Loucy (cell line): ENCODE measurements around the gene EGLN1.

Source experiments
- EZH2phosphoT487 ChIP-seq: fragments of 200-600 bp; IDR thresholded peaks from 2 replicates; pipeline ENCODE4 v1.6.1; 2018; ENCODE audit warnings: antibody characterized with exemption, mild to moderate bottlenecking, moderate library complexity, borderline replicate concordance
- TF ChIP-seq, protein P1 (sequence below): fragments of 200-600 bp; sonication (generic); conservative IDR thresholded peaks from 2 replicates; pipeline ENCODE4 v1.5.1; 2014; ENCODE audit warnings: mild to moderate bottlenecking, antibody characterized with exemption, low read length

DNA sequence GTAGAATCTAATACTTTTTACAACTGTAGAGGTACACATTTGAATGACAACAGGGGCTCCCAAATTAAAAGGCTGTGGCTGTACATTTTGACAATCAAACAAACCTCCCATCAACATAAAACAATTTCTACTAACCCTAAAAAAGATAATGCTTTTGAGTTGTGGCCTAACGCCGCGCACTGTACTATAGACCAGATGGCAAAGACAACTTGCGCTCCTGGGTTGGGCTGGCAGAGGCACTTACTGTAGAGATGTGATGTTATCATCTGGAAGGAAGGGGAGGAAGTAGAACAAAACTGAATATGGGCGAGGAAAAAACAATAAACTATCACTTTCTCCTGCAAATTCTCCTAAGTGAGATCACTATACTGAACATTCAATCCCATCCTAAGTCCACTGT is 57.9 kb downstream of the EGLN1 start:
- TF ChIP-seq, protein P1, sequence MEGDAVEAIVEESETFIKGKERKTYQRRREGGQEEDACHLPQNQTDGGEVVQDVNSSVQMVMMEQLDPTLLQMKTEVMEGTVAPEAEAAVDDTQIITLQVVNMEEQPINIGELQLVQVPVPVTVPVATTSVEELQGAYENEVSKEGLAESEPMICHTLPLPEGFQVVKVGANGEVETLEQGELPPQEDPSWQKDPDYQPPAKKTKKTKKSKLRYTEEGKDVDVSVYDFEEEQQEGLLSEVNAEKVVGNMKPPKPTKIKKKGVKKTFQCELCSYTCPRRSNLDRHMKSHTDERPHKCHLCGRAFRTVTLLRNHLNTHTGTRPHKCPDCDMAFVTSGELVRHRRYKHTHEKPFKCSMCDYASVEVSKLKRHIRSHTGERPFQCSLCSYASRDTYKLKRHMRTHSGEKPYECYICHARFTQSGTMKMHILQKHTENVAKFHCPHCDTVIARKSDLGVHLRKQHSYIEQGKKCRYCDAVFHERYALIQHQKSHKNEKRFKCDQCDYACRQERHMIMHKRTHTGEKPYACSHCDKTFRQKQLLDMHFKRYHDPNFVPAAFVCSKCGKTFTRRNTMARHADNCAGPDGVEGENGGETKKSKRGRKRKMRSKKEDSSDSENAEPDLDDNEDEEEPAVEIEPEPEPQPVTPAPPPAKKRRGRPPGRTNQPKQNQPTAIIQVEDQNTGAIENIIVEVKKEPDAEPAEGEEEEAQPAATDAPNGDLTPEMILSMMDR: no peak
- no peak for TF ChIP-seq EZH2phosphoT487
